ENCODE data around the gene LHX2. TPM values are rescaled to one million over a fixed set of nuclear protein-coding genes. Genes with fewer than 3 reads are reported as not detected.

LHX2 gene
- total and polyA plus RNA-seq, 2 experiments from 2014 or later: not detected

DNA sequence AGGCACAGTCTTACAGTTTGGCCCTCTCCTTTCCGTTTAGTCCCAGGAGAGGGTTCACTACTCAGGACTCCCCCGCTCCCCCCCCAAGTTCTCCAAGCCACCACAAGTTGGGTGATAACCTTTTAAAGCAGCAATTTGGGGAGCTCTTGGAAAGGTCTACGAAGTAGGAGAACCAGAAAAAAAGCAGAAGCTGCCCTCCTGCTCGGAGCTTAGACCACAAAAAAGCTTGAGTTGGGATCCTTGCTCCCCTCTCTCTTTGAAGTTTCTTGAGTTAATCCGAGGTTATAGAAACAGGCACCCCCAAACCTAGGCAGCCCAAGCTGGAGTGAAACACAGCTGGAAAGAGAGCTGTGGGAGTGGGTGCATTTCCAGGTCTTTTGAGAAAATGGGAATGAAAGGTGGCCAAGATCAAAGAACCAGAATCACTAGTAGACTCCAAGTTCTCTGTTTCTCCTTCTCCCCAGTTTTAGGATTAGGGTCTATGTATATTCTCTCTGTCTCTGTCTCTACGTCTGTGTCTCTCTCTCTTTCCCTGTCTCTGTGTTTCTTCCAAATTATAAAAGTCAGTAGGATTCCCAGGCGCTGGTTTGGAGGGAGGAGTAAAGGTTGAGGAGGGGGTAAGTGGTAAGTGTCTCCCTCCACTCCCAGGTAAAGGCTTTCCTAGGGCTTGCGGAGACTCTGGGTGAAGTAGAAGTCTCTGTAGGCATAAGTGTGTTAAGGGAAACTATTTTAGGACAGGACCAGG is 2.8 kb downstream of the LHX2 start:
- Histone ChIP-seq H3K4me2 (ENCODE audit: unreplicated experiment) (no peak overlapping the region), H3K9ac (no peak overlapping the region), H3K4me1 (ENCODE audit: insufficient read depth) (0 out of 2 replicates have a peak, but pooled peaks cover 5% of the 10 kb centered on the region), H3K27ac (no peak overlapping the region), H3K4me3 (no peak overlapping the region), H3K27me3 (replicated peaks; ENCODE audit: insufficient read depth) (peaks cover 65% of the 10 kb centered on the region), H3K36me3 (ENCODE audit: low read depth) (no peaks in the 10 kb centered on the region), H3K9me2 (ENCODE audit: insufficient read depth) (no peaks in the 10 kb centered on the region), H3K79me2 (ENCODE audit: insufficient read depth) (no peaks in the 10 kb centered on the region), H3F3A (ENCODE audit: insufficient read depth) (no peaks in the 10 kb centered on the region), H4K20me1 (ENCODE audit: insufficient read depth) (no peaks in the 10 kb centered on the region), H3K9me3 (ENCODE audit: low read depth) (no peaks in the 10 kb centered on the region), H2AFZ (no peak overlapping the region)
- in situ Hi-C loops (cut with MboI): no loop called here
- DNase-seq: no peak
- TF ChIP-seq EZH2 (IDR thresholded peaks at IDR 0.05; ENCODE audit: insufficient read depth, poor library complexity, severe bottlenecking): no peak
- no peak for TF ChIP-seq EZH2phosphoT487 (IDR thresholded peaks at IDR 0.05; ENCODE audit: insufficient read depth, low read depth)
- WGBS, 2 experiments (ENCODE audit: low coverage in 1 of 2, low lambda C conversion rate in 2 of 2, missing lambda C conversion rate in 2 of 2): 74 to 79% methylated on average over 8 of the region's 8 CpGs

GRCh38 chr9:124014956-124015660 is 3.5 kb downstream of the LHX2 start:
- TF ChIP-seq EZH2phosphoT487 (IDR thresholded peaks at IDR 0.05; ENCODE audit: insufficient read depth, low read depth): no peak
- no peak for TF ChIP-seq EZH2 (IDR thresholded peaks at IDR 0.05; ENCODE audit: insufficient read depth, poor library complexity, severe bottlenecking)
- H4K20me1 ChIP-seq (ENCODE audit: insufficient read depth): no peaks in the 10 kb centered on the region
- H3K4me2 ChIP-seq (ENCODE audit: unreplicated experiment): no peak overlapping the region
- H3F3A ChIP-seq (ENCODE audit: insufficient read depth): no peaks in the 10 kb centered on the region
- no peak overlapping the region for H3K4me3 ChIP-seq
- H3K27ac ChIP-seq: no peak overlapping the region
- H3K4me1 ChIP-seq (ENCODE audit: insufficient read depth): 0 out of 2 replicates have a peak, but pooled peaks cover 5% of the 10 kb centered on the region
- in situ Hi-C loops (cut with MboI): no loop called here
- no peaks in the 10 kb centered on the region for H3K9me2 ChIP-seq (ENCODE audit: insufficient read depth)
- 84% methylated on average over 51 to 57 of the region's 57 CpGs for WGBS, 2 experiments (ENCODE audit: low coverage in 1 of 2, low lambda C conversion rate in 2 of 2, missing lambda C conversion rate in 2 of 2)
- no peak for DNase-seq
- H3K36me3 ChIP-seq (ENCODE audit: low read depth): no peaks in the 10 kb centered on the region
- H2AFZ ChIP-seq: no peak overlapping the region
- H3K9ac ChIP-seq: no peak overlapping the region
- peaks cover 65% of the 10 kb centered on the region for H3K27me3 ChIP-seq (replicated peaks; ENCODE audit: insufficient read depth)
- no peaks in the 10 kb centered on the region for H3K9me3 ChIP-seq (ENCODE audit: low read depth)
- H3K79me2 ChIP-seq (ENCODE audit: insufficient read depth): no peaks in the 10 kb centered on the region

DNA sequence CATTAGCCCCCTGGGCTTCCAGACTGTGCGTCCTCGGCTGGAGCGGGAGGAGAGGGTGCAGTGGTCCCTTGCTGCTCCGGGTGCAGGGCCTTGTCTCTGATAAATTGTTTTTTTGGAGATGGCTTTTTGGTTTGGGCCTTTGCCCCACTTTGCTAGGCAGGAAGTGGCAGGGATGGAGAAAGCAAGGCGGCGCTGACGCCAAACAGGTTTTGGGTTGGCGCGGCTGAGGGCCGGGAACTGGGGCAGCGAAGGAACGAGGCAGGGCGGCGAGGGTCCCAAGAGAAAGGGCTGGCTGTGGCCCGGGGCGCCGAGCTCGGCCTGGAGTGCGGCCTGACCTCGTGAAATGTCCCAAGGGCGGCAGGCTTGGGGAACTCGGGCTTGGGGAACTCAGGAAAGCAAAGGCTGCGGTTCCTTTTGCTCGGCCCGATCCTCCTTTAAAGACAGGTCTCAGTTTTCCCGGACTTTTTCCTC is 4.1 kb downstream of the LHX2 start:
- H3K79me2 ChIP-seq (ENCODE audit: insufficient read depth): no peaks in the 10 kb centered on the region
- H3K27ac ChIP-seq: no peak overlapping the region
- no peaks in the 10 kb centered on the region for H3K9me2 ChIP-seq (ENCODE audit: insufficient read depth)
- no peak for TF ChIP-seq EZH2phosphoT487 (IDR thresholded peaks at IDR 0.05; ENCODE audit: insufficient read depth, low read depth)
- no peak for TF ChIP-seq EZH2 (IDR thresholded peaks at IDR 0.05; ENCODE audit: insufficient read depth, poor library complexity, severe bottlenecking)
- H3K4me1 ChIP-seq (ENCODE audit: insufficient read depth): 0 out of 2 replicates have a peak, but pooled peaks cover 5% of the 10 kb centered on the region
- no peak for DNase-seq
- H3K4me2 ChIP-seq (ENCODE audit: unreplicated experiment): no peak overlapping the region
- H3K9ac ChIP-seq: no peak overlapping the region
- no peaks in the 10 kb centered on the region for H3K9me3 ChIP-seq (ENCODE audit: low read depth)
- in situ Hi-C loops (cut with MboI): no loop called here
- H3F3A ChIP-seq (ENCODE audit: insufficient read depth): no peaks in the 10 kb centered on the region
- peaks cover 65% of the 10 kb centered on the region for H3K27me3 ChIP-seq (replicated peaks; ENCODE audit: insufficient read depth)
- H4K20me1 ChIP-seq (ENCODE audit: insufficient read depth): no peaks in the 10 kb centered on the region
- no peaks in the 10 kb centered on the region for H3K36me3 ChIP-seq (ENCODE audit: low read depth)
- H2AFZ ChIP-seq: no peak overlapping the region
- 72 to 75% methylated on average over 26 of the region's 26 CpGs for WGBS, 2 experiments (ENCODE audit: low coverage in 1 of 2, low lambda C conversion rate in 2 of 2, missing lambda C conversion rate in 2 of 2)
- H3K4me3 ChIP-seq: no peak overlapping the region

DNA sequence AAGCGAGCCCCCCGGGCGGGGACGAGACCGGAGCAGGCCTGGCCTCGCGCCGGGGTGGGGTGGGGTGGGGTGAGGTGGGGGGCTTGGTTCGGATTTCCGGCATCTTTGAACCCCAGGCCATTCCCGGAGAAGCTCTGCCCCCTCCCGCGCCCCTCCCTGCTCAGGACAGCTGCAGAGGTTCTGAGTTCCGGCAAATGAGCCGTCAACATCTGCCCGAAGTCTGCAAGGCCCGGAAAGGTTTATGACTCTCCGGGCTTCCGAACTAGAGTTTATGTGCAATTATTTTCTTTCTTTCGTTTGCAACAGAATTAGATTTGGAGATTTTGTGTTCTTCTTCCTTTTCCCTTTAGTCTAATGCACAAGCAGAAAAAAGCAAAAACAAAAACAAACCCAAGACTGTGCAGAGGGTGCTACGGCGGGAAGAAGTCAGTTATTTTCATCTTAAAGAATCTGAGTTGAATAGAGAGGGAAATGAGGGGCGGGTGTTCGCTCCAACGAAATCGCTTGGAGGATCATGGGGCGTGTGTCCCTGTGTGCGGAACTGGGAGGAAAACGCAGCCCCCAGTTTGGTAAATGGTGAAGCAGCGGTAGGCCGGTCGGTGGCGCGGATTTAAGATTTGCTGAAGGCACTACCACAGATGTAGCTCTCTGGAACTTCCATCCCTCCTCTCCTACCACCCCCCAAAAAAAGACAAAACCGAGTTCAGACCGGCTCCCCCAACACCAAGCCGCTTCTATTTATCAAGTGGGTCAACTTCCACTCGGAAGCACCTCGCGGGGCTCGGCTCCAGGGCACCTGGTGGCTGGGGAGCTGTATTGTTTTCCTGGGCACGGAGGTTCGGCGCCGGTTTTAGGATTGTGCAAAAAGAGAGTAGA is 4.8 kb downstream of the LHX2 start:
- H3K4me3 ChIP-seq: no peak overlapping the region
- no peaks in the 10 kb centered on the region for H3K9me3 ChIP-seq (ENCODE audit: low read depth)
- TF ChIP-seq EZH2phosphoT487 (IDR thresholded peaks at IDR 0.05; ENCODE audit: insufficient read depth, low read depth): 0 out of 2 replicates have a peak, but pooled peaks have one; percentile 21
- TF ChIP-seq EZH2 (IDR thresholded peaks at IDR 0.05; ENCODE audit: insufficient read depth, poor library complexity, severe bottlenecking): no peak
- H2AFZ ChIP-seq: no peak overlapping the region
- no peak for DNase-seq
- 0 out of 2 replicates have a peak, but pooled peaks cover 5% of the 10 kb centered on the region for H3K4me1 ChIP-seq (ENCODE audit: insufficient read depth)
- no peak overlapping the region for H3K4me2 ChIP-seq (ENCODE audit: unreplicated experiment)
- 47 to 48% methylated on average over 27 to 45 of the region's 45 CpGs for WGBS, 2 experiments (ENCODE audit: low coverage in 1 of 2, low lambda C conversion rate in 2 of 2, missing lambda C conversion rate in 2 of 2)
- peaks cover 68% of the 10 kb centered on the region for H3K27me3 ChIP-seq (replicated peaks; ENCODE audit: insufficient read depth)
- H3K79me2 ChIP-seq (ENCODE audit: insufficient read depth): no peaks in the 10 kb centered on the region
- H3K36me3 ChIP-seq (ENCODE audit: low read depth): no peaks in the 10 kb centered on the region
- no peak overlapping the region for H3K9ac ChIP-seq
- no peaks in the 10 kb centered on the region for H4K20me1 ChIP-seq (ENCODE audit: insufficient read depth)
- H3K27ac ChIP-seq: no peak overlapping the region
- in situ Hi-C loops (cut with MboI): no loop called here
- no peaks in the 10 kb centered on the region for H3F3A ChIP-seq (ENCODE audit: insufficient read depth)
- H3K9me2 ChIP-seq (ENCODE audit: insufficient read depth): no peaks in the 10 kb centered on the region

Measured in GM23248 (cell line).